Measurements from ENCODE around the gene RAB11A. TPM values are rescaled to one million over a fixed set of nuclear protein-coding genes. Genes with fewer than 3 reads are reported as not detected.

The RAB11A gene
- total and polyA plus RNA-seq, 9 of the 15 experiments (the other 6 are each of a cell fraction or from before 2014, with no cell fraction given) = 129 to 369 (median 245) TPM

DNA sequence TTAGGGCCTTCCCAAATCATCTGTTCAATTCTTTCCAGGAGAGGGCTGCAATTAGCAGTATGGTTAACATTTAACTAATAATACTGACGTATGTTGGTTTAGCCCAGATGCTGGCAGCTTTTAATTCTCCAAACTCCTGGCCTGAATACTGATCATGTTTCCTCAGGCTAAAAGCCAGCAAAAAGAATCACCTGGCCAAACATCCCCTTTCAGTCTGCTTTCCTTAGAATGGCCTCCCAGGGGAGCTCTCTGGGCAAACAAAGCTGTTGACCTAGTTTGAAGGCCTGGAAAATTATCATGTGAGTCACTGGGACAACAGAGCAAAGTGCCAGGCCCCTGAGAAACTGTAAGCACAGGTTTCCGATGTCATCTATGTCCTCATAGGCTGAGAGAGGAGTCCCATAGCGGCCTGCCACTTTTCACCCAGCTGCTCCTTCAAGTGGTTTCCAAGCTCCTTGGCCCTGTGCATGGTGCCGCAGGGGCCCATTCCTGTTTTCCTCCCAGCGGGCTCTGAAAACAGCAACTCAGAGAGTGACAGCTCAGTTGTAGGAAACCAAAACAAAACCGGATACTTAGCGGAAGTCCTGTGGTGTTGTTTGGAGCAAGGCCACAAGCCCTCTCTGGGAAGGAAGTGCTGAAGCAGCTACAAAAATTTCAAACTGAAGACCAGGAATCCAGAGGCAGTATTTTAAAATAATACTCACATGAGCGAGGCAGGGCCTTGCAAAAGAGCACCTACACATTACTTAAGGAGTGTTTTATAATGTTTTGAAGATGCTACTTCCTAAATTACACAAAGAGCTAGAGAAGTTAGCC, 36.5 kb upstream of the RAB11A start (continued):
- TF ChIP-seq FUS (optimal IDR thresholded peaks at IDR 0.05; ENCODE audit: low read depth, low read length) (no peak), MCM3 (IDR thresholded peaks at IDR 0.05) (no peak), MCM5 (IDR thresholded peaks at IDR 0.05; ENCODE audit: low read depth) (no peak), TCF3 (CRISPR knock-in tag; IDR thresholded peaks at IDR 0.05) (no peak; the same call in 1 of the 2 replicates), HEY1 (CRISPR knock-in tag; IDR thresholded peaks at IDR 0.05; ENCODE audit: borderline replicate concordance) (no peak), BRD9 (IDR thresholded peaks at IDR 0.05; ENCODE audit: low read depth, partially characterized antibody) (peak; percentile 44), GABPB2 (CRISPR knock-in tag; conservative IDR thresholded peaks at IDR 0.05) (no peak)
- TF ChIP-seq, protein P1, sequence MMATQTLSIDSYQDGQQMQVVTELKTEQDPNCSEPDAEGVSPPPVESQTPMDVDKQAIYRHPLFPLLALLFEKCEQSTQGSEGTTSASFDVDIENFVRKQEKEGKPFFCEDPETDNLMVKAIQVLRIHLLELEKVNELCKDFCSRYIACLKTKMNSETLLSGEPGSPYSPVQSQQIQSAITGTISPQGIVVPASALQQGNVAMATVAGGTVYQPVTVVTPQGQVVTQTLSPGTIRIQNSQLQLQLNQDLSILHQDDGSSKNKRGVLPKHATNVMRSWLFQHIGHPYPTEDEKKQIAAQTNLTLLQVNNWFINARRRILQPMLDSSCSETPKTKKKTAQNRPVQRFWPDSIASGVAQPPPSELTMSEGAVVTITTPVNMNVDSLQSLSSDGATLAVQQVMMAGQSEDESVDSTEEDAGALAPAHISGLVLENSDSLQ (IDR thresholded peaks at IDR 0.05) = peak; percentile 85
- TF ChIP-seq, protein P2, sequence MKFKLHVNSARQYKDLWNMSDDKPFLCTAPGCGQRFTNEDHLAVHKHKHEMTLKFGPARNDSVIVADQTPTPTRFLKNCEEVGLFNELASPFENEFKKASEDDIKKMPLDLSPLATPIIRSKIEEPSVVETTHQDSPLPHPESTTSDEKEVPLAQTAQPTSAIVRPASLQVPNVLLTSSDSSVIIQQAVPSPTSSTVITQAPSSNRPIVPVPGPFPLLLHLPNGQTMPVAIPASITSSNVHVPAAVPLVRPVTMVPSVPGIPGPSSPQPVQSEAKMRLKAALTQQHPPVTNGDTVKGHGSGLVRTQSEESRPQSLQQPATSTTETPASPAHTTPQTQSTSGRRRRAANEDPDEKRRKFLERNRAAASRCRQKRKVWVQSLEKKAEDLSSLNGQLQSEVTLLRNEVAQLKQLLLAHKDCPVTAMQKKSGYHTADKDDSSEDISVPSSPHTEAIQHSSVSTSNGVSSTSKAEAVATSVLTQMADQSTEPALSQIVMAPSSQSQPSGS (CRISPR knock-in tag; IDR thresholded peaks at IDR 0.05) = no peak
- TF ChIP-seq, protein P3, sequence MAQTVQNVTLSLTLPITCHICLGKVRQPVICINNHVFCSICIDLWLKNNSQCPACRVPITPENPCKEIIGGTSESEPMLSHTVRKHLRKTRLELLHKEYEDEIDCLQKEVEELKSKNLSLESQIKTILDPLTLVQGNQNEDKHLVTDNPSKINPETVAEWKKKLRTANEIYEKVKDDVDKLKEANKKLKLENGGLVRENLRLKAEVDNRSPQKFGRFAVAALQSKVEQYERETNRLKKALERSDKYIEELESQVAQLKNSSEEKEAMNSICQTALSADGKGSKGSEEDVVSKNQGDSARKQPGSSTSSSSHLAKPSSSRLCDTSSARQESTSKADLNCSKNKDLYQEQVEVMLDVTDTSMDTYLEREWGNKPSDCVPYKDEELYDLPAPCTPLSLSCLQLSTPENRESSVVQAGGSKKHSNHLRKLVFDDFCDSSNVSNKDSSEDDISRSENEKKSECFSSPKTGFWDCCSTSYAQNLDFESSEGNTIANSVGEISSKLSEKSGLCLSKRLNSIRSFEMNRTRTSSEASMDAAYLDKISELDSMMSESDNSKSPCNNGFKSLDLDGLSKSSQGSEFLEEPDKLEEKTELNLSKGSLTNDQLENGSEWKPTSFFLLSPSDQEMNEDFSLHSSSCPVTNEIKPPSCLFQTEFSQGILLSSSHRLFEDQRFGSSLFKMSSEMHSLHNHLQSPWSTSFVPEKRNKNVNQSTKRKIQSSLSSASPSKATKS (CRISPR knock-in tag; IDR thresholded peaks at IDR 0.05) = no peak
- TF ChIP-seq, protein P4, sequence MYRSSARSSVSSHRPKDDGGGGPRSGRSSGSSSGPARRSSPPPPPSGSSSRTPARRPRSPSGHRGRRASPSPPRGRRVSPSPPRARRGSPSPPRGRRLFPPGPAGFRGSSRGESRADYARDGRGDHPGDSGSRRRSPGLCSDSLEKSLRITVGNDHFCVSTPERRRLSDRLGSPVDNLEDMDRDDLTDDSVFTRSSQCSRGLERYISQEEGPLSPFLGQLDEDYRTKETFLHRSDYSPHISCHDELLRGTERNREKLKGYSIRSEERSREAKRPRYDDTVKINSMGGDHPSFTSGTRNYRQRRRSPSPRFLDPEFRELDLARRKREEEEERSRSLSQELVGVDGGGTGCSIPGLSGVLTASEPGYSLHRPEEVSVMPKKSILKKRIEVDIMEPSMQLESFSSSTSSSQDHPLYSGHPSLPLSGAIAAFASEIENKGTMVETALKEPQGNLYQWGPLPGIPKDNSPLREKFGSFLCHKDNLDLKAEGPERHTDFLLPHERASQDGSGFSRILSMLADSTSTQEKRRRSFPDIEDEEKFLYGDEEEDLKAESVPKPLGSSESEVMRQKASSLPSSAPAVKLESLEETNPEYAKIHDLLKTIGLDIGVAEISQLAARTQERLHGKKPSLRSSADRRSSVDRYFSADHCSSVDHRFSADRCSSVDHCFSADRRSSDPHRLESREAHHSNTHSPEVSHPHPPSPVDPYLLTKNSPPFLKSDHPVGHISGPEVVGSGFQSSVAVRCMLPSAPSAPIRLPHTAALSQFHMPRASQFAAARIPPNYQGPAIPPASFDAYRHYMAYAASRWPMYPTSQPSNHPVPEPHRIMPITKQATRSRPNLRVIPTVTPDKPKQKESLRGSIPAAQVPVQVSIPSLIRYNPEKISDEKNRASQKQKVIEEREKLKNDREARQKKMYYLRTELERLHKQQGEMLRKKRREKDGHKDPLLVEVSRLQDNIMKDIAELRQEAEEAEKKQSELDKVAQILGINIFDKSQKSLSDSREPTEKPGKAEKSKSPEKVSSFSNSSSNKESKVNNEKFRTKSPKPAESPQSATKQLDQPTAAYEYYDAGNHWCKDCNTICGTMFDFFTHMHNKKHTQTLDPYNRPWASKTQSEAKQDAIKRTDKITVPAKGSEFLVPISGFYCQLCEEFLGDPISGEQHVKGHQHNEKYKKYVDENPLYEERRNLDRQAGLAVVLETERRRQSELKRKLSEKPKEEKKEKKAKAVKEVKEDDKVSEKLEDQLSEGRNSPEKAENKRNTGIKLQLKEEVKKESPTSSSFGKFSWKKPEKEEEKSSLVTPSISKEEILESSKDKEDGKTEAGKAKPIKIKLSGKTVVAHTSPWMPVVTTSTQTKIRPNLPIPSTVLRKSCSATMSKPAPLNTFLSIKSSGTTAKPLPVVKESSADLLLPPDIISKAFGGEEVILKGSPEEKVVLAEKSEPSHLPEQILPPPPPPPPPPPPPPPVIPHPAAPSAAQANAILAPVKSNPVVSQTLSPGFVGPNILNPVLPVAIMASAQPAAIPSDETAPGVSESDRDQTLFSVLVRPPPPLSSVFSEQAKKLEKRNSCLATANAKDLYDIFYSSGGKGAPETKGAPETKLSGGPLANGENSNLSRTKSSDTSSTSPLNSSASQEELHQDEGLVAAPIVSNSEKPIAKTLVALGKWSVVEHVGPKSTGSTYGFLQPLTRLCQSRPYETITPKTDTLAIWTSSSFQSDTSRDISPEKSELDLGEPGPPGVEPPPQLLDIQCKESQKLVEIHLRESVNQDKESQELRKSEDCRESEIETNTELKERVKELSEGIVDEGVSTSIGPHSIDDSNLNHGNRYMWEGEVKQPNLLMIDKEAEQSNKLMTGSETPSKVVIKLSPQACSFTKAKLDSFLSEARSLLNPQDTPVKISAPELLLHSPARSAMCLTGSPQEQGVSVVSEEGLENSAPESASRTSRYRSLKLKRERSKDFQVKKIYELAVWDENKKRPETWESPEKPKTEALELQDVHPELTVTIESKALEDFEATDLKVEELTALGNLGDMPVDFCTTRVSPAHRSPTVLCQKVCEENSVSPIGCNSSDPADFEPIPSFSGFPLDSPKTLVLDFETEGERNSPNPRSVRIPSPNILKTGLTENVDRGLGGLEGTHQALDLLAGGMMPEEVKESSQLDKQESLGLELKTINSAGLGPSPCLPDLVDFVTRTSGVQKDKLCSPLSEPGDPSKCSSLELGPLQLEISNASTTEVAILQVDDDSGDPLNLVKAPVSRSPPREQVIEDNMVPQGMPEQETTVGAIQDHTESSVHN (IDR thresholded peaks at IDR 0.05; ENCODE audit: borderline replicate concordance in 1 of 2, low read depth in 1 of 2) = no peak
- TF ChIP-seq, protein P5, sequence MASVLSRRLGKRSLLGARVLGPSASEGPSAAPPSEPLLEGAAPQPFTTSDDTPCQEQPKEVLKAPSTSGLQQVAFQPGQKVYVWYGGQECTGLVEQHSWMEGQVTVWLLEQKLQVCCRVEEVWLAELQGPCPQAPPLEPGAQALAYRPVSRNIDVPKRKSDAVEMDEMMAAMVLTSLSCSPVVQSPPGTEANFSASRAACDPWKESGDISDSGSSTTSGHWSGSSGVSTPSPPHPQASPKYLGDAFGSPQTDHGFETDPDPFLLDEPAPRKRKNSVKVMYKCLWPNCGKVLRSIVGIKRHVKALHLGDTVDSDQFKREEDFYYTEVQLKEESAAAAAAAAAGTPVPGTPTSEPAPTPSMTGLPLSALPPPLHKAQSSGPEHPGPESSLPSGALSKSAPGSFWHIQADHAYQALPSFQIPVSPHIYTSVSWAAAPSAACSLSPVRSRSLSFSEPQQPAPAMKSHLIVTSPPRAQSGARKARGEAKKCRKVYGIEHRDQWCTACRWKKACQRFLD (CRISPR knock-in tag; IDR thresholded peaks at IDR 0.05) = peak; percentile 68; the same call in 1 of the 2 replicates

Data from K562 (cell line).